ENCODE data around the gene BAHD1. TPM values are rescaled to one million over a fixed set of nuclear protein-coding genes. Genes with fewer than 3 reads are reported as not detected.

The BAHD1 gene
- total RNA-seq, 1 donor from 2014 or later = 10.6 TPM

DNA sequence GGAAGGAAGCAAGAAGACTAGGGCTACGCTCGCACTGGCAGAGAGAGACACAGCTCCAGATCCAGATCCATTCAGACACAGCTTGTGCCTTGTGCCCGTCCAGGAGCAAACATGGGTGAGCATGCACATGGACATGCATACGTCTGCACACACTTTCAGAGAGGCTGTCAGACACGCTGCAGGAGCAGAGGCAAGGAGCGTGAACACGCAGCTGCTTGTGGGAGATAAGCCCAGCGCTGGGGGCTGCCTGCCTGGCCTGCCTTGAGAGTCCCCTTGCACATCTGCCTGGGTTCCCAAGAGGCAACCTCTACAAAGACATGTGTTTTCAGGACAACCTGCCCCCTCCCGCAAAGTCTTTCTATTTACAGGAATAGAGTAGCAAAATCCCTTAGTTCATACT, 13.6 kb upstream of the BAHD1 start:
- H3K4me1 ChIP-seq = no peaks in the 10 kb centered on the region
- no peak overlapping the region for H3K27ac ChIP-seq
- no peak for TF ChIP-seq CTCF (IDR thresholded peaks at IDR 0.05)
- no peak overlapping the region for H3K4me3 ChIP-seq
- intact Hi-C loops (cut with DNase I) = no loop called here
- H3K36me3 ChIP-seq = peaks cover 0 to 3% of the 10 kb centered on the region in 2 donors
- no peaks in the 10 kb centered on the region for H3K9me3 ChIP-seq
- no peak for DNase-seq (ENCODE audit: low spot score in 2 of 2)
- H3K27me3 ChIP-seq = no peaks in the 10 kb centered on the region

DNA sequence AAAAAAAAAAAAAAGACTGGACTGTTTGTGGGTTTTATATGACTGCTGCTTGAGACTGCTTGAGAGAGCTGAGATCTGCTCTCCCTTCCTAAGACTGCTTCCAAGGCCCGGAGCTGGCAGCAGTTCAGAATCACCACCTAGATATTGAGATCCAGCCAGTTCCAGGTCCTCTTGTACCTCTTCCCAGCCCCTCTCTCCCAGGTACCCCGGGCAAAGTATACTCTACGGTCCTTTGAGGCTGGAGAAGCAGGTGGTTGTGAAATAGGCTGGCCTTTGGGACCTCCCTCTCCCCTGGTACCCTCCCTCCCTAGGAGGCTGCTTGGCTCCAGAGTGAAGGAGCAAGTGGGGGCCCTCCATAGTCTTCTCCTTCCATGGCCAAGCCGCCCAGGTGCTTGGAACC, 12.6 kb upstream of the BAHD1 start:
- intact Hi-C loops (cut with DNase I) = no loop called here
- TF ChIP-seq CTCF (IDR thresholded peaks at IDR 0.05) = no peak

DNA sequence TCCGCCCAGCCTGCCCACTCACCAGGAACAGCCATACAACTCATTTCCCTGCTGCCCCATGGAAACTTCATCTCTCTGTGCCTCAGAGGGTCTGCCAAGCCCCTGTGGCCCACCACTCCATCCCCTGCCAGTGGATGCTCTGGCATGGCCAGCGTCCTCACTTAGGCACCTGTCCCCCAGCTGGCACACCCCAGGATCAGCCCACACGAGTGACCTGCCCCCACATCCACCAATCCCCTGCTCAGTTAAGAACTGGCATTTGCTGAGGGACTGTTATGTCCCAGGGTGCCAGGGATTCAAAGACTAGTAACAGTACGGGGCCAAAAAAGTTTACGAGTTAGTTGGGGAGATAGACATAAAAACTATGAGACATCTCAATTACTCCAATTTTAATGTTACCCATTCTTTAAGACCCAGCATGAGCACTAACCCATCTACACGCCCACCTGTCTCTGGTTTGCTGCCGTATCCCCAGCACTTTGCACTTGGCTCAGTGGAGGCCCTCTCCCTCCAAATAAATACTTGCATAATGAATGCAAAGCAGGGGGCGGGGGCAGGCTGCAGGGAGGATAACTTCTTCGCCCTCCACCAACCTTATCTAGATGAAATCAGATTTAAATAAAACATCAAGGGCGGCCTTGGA, 11.6 kb upstream of the BAHD1 start:
- Histone ChIP-seq H3K36me3 (peaks cover 0 to 3% of the 10 kb centered on the region in 2 donors), H3K9me3 (no peaks in the 10 kb centered on the region), H3K4me3 (no peak overlapping the region), H3K27me3 (no peaks in the 10 kb centered on the region), H3K27ac (no peak overlapping the region), H3K4me1 (no peaks in the 10 kb centered on the region)
- no peak for TF ChIP-seq CTCF (IDR thresholded peaks at IDR 0.05)
- intact Hi-C loops (cut with DNase I) = no loop called here
- DNase-seq (ENCODE audit: low spot score in 2 of 2) = no peak

More for the DNA sequence above, 12.6 kb upstream of the BAHD1 start:
- H3K9me3 ChIP-seq = no peaks in the 10 kb centered on the region
- no peak overlapping the region for H3K27ac ChIP-seq
- H3K4me1 ChIP-seq = no peaks in the 10 kb centered on the region
- no peak overlapping the region for H3K4me3 ChIP-seq
- no peak for DNase-seq (ENCODE audit: low spot score in 2 of 2)
- no peaks in the 10 kb centered on the region for H3K27me3 ChIP-seq
- H3K36me3 ChIP-seq = peaks cover 0 to 3% of the 10 kb centered on the region in 2 donors

GRCh38 chr15:40430271-40430805, 10.4 kb upstream of the BAHD1 start:
- intact Hi-C loops (cut with DNase I) = no loop called here
- Histone ChIP-seq H3K9me3 (no peaks in the 10 kb centered on the region), H3K27ac (no peak overlapping the region), H3K4me1 (no peaks in the 10 kb centered on the region), H3K27me3 (no peaks in the 10 kb centered on the region), H3K4me3 (no peak overlapping the region), H3K36me3 (peaks cover 0 to 3% of the 10 kb centered on the region in 2 donors)
- TF ChIP-seq CTCF (IDR thresholded peaks at IDR 0.05) = no peak
- DNase-seq (ENCODE audit: low spot score in 2 of 2) = no peak

DNA sequence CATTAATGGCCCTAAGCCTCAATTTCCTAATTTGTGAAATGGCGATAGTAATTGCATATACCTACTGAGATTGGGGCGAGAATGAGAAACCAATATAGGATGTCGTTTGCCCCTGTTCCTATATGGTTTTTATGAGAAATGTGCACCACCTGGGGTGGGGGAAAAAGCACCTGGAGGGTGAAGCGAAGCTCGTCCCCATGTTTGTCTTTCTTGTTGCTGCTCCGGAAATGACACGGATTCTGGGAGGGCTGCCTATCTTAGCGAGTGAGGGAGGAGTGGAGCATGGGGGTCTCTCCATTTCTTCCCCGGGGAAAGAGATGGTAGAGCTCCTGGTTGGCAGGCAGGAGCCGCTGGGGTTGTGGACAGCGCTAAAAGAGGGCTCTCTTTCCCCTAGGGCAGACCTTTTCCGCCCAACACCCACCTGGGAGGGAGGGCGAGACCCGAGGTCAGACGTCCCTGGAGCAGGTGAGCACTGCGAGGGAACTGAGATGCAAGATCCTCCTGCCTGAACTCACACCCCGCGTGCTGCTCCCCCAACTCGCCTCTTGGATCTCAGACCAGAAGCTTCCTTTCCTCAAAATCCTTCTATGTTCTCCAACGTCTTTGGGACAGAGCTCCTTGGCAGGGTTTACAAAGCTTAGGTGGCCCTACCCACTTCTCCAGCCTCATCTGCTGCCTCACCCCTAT, 5.6 kb upstream of the BAHD1 start:
- no peak for DNase-seq (ENCODE audit: low spot score in 2 of 2)
- H3K27ac ChIP-seq = no peak overlapping the region
- no peak overlapping the region for H3K4me3 ChIP-seq
- intact Hi-C loops (cut with DNase I) = no loop called here
- H3K9me3 ChIP-seq = no peaks in the 10 kb centered on the region
- H3K27me3 ChIP-seq = peaks cover 13% of the 10 kb centered on the region
- peaks cover 13 to 19% of the 10 kb centered on the region in 2 donors for H3K4me1 ChIP-seq
- TF ChIP-seq CTCF (IDR thresholded peaks at IDR 0.05) = no peak
- H3K36me3 ChIP-seq = no peaks in the 10 kb centered on the region
